AG09309 (cell line): Measurements from ENCODE around the gene EBNA1BP2.

Source experiments
- DNase-seq: peaks from one replicate; pipeline ENCODE4 v3.0.0-alpha.2; 2010; ENCODE audit warnings: low read depth
- H3K4me3 ChIP-seq: 2 replicates; pipeline ENCODE4 v1.5.1; 2011; ENCODE audit warnings: mild to moderate bottlenecking, low read depth, low read length, moderate library complexity; ENCODE audit not compliant: control insufficient read depth
- CTCF ChIP-seq: IDR thresholded peaks from 2 replicates; pipeline ENCODE4 v1.5.1; 2011; ENCODE audit warnings: mild to moderate bottlenecking, low read depth, low read length, inconsistent platforms; ENCODE audit not compliant: insufficient read depth, control insufficient read depth; ENCODE audit errors: missing control alignments

The EBNA1BP2 gene

GRCh38 chr1:43197343-43198127, 25.4 kb upstream of the EBNA1BP2 start:
- no peak for DNase-seq
- no peak for TF ChIP-seq CTCF
- H3K4me3 ChIP-seq, result no peak overlapping the region

GRCh38 chr1:43194509-43194908, 22.4 kb upstream of the EBNA1BP2 start:
- no peak for TF ChIP-seq CTCF
- no peak for DNase-seq
- H3K4me3 ChIP-seq, result no peak overlapping the region

- no peak for TF ChIP-seq CTCF
- DNase-seq, result no peak
- no peak overlapping the region for H3K4me3 ChIP-seq
Observed at GRCh38 chr1:43188106-43188505, 16.0 kb upstream of the EBNA1BP2 start.

GRCh38 chr1:43184995-43185394, 12.9 kb upstream of the EBNA1BP2 start:
- no peak for DNase-seq
- TF ChIP-seq CTCF, result no peak
- no peak overlapping the region for H3K4me3 ChIP-seq

- H3K4me3 ChIP-seq, result no peak overlapping the region
- no peak for TF ChIP-seq CTCF
- DNase-seq, result no peak
Observed at GRCh38 chr1:43184388-43184787, 12.3 kb upstream of the EBNA1BP2 start.

- no peak for TF ChIP-seq CTCF
- no peak for DNase-seq
- H3K4me3 ChIP-seq, result no peak overlapping the region
Observed at GRCh38 chr1:43177691-43178090, 5.6 kb upstream of the EBNA1BP2 start.
